ENCODE measurements around the gene CFAP53.
"Not testable (repeated sequence)": the region's sequence is repeated elsewhere in the genome, so short reads cannot be mapped to it uniquely, and the experiment has no call there.

CFAP53 gene

GRCh38 chr18:50240080-50240563 is 26.2 kb downstream of the CFAP53 start:
- no peak for TF ChIP-seq CTCF (IDR thresholded peaks at IDR 0.05; ENCODE audit: control insufficient read depth, insufficient read depth, low read depth, low read length, missing control alignments)
- no peak overlapping the region for H3K4me3 ChIP-seq (ENCODE audit: control insufficient read depth, low read depth, low read length)
- DNase-seq (ENCODE audit: low read depth), result no peak

- no peak for DNase-seq (ENCODE audit: low read depth)
- no peak for TF ChIP-seq CTCF (IDR thresholded peaks at IDR 0.05; ENCODE audit: control insufficient read depth, insufficient read depth, low read depth, low read length, missing control alignments)
- no peak overlapping the region for H3K4me3 ChIP-seq (ENCODE audit: control insufficient read depth, low read depth, low read length)
Measured at GRCh38 chr18:50232419-50232818, 33.9 kb downstream of the CFAP53 start.

- no peak for DNase-seq (ENCODE audit: low read depth)
- no peak for TF ChIP-seq CTCF (IDR thresholded peaks at IDR 0.05; ENCODE audit: control insufficient read depth, insufficient read depth, low read depth, low read length, missing control alignments)
- H3K4me3 ChIP-seq (ENCODE audit: control insufficient read depth, low read depth, low read length), result no peak overlapping the region
Measured at GRCh38 chr18:50231621-50232020, 34.7 kb downstream of the CFAP53 start.

GRCh38 chr18:50220249-50220648 is 46.0 kb downstream of the CFAP53 start:
- DNase-seq (ENCODE audit: low read depth), result not testable (repeated sequence)

GRCh38 chr18:50218432-50219197 is 47.7 kb downstream of the CFAP53 start:
- H3K4me3 ChIP-seq (ENCODE audit: control insufficient read depth, low read depth, low read length), result no peak overlapping the region
- no peak for DNase-seq (ENCODE audit: low read depth)
- TF ChIP-seq CTCF (IDR thresholded peaks at IDR 0.05; ENCODE audit: control insufficient read depth, insufficient read depth, low read depth, low read length, missing control alignments), result peak; percentile 51

More at GRCh38 chr18:50220249-50220648, 46.0 kb downstream of the CFAP53 start:
- H3K4me3 ChIP-seq (ENCODE audit: control insufficient read depth, low read depth, low read length), result not testable (repeated sequence)

- DNase-seq (ENCODE audit: low read depth), result no peak
- no peak overlapping the region for H3K4me3 ChIP-seq (ENCODE audit: control insufficient read depth, low read depth, low read length)
- no peak for TF ChIP-seq CTCF (IDR thresholded peaks at IDR 0.05; ENCODE audit: control insufficient read depth, insufficient read depth, low read depth, low read length, missing control alignments)
Measured at GRCh38 chr18:50209311-50209710, 57.0 kb downstream of the CFAP53 start.

- no peak overlapping the region for H3K4me3 ChIP-seq (ENCODE audit: control insufficient read depth, low read depth, low read length)
- no peak for DNase-seq (ENCODE audit: low read depth)
- TF ChIP-seq CTCF (IDR thresholded peaks at IDR 0.05; ENCODE audit: control insufficient read depth, insufficient read depth, low read depth, low read length, missing control alignments), result no peak
Measured at GRCh38 chr18:50207722-50208121, 58.6 kb downstream of the CFAP53 start.
